ENCODE data around the gene CPXM2. TPM values are rescaled to one million over a fixed set of nuclear protein-coding genes. Genes with fewer than 3 reads are reported as not detected.

CPXM2 gene
- total RNA-seq, 1 donor from 2014 or later, result 4.9 TPM

DNA sequence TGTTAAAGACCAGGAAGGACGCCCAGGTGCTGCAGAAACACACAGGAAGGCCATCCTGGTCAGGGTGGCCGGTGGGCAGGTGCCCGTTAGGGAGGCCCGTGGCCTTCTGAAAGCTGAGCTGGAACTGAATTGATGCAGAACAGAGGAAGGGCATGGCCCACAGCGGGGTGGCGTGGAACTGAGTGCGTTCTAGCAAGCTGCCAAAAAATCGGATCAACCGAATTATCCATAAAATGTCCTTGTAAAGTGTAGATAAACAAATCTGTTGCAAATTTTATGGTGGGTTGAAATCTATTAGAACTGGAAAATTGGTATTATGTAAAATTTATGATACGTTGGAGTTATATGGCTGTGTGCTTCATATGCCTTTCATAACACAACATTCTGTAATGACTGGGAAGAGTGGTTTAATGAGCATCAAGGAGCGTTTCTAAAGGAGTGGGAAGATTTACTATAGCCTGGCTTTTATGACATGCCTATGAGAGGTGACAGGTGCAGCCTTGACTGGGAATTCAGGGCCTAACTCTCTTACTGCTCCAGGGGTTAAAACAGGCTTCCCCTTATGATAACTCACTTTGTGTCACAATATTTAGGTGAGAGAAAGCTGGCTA is 117.4 kb downstream of the CPXM2 start:
- no peak for DNase-seq (ENCODE audit: low read depth, low spot score)

DNA sequence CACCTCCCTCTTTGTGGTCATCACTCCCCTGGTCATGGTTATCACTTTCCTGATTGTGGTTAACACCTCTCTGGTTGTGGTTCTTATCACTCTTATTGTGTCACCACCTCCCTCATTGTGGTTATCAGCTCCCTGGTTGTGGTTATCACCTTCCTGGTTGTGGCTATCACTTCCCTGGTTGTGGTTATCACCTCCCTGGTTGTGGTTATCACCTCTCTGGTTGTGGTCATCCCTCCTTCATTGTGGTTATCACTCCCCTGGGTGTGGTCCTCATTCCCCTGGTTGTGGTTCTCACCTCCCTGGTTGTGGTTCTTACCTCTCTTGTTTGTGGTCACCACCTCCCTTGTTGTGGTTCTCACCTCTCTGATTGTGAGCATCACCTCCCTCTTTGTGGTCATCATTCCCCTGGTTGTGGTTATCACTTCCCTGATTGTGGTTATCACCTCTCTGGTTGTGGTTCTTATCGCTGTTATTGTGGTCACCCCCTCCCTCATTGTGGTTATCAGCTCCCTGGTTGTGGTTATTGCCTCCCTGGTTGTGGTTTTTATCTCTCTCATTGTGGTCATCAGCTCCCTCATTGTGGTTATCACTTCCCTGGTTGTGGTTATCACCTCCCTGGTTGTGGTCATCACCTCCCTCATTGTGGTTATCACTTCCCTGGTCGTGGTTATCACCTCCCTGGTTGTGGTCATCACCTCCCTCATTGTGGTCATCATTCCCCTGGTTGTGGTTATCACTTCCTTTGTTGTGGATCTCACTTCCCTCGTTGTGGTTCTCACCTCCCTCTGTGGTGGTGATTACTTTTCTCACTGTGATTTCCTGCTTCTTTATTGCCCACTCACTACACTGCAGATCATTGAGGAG is 118.7 kb downstream of the CPXM2 start:
- no peak for DNase-seq (ENCODE audit: low read depth, low spot score)

DNA sequence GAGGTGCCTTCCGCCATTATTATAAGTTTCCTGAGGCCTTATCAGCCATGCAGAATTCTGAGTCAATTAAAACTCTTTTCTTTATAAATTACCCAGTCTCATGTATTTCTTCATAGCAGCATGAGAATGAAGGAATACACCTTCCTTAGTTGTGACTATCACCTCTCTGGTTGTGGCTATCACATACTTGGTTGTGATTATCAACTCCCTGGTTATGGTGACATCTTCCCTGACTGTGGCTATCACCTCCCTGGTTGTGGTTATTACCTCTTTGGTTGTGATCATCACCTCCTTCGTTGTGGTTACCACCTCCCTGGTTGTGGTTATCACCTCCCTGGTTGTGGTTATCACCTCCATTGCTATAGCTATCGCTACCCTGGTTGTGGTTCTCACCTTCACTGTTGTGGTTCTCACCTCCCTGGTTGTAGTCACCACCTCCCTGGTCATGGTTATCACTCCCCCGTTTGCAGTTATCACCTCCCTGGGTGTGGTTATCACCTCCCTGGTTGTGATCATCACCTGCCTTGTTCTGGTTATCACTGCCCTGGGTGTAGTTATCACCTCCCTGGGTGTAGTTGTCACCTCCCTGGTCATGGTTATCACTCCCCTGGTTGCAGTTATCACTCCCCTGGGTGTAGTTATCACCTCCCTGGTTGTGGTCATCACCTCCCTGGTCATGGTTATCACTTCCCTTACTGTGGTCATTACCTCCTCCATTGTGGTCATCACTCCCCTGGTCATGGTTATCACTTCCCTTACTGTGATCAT is 119.5 kb downstream of the CPXM2 start:
- DNase-seq (ENCODE audit: low read depth, low spot score), result no peak

DNA sequence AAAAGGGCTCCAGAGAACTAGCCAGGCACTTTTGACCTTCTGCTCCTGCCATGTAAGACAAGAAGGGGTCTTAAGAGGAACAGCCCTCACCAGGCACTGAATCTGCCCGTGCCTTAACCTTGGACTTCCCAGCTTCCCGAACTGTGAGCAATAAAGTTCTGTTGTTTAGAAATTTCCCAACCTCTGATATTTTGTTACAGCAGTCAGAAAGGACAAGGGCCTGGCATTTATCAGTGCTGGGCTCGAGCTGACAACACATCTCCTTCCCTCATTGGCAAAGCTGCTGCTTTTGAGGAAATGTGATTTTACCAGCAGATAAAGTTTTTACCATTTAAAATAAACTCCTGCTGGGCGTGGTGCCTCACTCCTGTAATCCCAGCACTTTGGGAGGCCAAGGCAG is 122.0 kb downstream of the CPXM2 start:
- DNase-seq (ENCODE audit: low read depth, low spot score), result no peak

DNA sequence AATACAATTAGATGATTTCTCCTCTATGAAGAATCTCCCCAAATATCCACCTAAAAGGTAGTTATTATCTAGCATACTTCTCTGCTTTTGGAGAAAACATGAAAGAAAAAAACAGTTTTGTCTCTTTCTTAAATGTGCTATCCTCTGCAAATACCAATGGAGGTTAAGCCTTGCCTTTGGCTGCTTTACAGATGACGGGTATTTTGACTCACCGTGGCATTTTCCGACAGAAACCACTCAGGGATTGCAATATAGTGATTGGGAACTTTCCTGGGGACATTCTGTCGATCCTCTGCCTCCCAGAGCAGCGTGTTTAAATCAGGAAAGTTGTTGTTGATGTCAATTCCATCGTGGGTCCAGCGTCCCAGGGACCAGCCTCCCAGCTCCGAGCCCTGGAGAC is 124.8 kb downstream of the CPXM2 start:
- DNase-seq (ENCODE audit: low read depth, low spot score), result no peak

DNA sequence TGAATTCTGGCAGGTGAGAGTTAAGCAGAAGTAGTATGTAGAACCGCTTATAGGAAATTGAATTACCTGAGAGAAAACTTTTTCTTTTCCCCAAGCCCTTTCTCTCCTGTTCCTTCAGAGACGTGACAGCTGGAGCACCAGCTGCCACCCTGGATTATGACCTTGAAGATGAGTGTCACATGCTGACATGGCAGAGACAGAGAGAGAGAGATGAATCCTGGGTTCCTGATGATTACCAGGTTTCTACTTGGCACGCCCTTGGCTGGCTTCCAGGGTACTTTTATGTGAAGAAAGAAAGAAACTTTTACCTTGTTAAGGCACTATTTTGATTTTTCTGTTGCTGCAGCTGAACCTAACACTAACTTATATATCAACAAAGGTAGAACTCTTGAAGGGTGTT is 125.6 kb downstream of the CPXM2 start:
- DNase-seq (ENCODE audit: low read depth, low spot score), result no peak

DNA sequence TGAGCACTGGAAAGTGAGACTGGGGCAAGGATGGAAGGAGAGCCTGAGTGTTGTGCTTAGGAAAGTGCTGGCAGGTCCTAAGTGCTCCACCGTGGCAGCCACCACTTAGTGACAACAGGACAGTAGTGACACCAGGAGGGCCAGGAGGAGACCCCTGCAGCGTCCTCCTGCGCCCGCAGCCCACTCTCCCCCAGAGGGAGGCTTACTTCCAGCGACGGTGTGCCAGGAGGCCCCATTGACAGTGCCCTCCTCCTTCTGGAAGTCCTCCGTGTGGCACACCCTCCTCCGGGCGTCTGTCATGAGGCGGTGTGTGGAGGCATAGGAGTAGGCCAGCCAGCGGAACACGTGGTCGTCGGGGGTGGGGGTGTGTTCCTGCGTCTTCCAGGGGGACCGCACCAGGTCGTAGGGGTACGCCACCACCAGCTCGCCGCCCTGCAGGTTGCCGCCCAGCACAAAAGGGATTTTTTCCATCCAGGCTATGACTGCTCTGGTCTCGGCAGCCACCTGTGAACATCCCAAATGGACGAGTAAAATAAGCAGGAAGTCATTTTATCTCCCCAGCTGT is 129.9 kb downstream of the CPXM2 start:
- no peak for DNase-seq (ENCODE audit: low read depth, low spot score)

DNA sequence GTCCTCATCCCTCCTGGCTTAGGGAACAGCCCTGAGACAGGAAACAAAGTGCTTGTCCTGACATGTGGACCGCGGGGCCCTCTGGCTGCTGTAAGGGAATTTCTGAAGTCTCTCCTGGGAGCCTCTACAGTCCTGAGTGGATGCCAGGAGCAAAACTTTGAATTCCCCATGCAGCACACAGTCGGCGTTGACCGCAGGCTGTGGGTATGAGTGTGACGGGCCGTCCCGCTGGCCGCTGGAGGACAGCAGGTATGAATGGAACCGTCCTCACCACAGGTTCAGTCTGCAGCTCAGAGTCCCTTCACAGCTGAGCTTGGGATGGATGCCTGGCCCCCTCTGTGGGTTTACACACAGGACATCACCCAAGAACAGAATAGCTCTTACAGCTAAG is 130.6 kb downstream of the CPXM2 start:
- no peak for DNase-seq (ENCODE audit: low read depth, low spot score)

DNA sequence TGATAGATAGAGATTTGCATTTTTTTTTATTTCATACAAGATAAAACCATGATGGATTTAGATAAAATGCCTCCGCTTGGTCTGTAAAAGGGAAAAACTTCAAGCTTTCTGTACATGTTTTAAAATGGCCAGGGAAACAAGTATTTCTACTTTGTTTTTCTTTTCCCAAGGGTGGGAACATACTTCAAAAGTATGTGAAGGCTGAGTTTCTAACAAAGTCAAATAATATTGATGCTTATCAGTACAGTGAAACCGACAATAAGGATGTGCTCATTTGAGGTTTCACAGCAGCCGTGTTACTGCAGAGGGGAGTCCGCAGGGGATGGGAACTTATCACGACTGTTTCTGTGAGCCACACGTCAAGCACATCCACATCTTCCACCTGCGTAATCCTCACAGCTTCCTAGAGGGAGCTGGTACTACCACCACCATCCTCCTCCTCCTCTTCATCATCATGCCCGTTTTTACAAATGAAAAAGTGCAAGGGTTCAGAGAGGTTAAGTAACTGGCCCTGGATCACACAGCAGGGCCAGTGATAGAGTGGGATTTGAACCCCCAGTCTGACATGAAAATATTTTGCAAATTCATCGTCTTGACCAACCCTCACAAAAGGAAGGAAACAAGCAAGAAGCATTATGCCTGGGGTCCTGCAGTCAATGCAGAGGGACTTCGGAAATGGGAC is 131.1 kb downstream of the CPXM2 start:
- DNase-seq (ENCODE audit: low read depth, low spot score), result no peak

DNA sequence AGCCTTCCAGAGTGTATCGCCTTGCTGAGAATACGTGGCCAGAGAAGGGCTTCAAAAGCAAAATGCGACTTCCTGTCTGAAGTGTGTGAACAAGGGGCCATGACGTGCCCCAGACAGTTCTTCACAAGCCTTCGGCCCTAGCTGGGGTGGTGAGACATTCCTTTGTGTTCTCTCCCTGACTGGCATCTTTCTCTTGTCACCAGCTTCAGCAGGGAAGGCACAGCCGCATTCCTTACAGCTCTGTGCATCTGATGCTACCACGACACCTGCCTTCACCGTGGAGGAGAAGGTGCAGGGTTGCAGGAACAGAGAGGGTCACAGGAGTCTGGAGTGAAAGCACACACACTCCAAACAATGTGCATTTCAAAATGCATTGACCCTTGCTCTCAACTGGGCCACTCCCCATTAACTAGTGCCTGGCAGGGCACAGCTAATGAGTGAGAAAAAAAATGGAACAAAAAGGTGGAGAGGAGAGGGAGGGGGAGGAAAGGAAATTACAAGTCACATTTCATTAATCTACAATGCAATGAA is 132.0 kb downstream of the CPXM2 start:
- DNase-seq (ENCODE audit: low read depth, low spot score), result no peak

DNA sequence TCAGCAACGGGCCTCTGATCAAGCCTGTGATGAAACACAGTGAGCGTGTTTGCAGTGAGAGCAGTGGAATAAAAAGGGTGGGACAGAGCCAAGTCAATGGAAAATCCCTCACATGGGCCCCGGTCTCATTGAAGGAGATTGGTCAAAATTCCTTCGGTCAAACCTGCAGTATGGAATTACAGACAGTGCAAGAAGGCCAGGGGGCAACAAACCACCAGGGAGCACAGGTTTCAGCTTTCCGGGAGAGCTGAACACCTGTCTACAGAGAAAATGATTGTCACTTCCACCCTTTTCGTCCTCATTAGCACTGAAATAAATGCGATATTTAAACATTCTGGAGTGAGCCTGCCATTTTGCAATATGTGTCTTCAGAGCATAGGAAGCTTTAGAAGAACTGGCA is 132.6 kb downstream of the CPXM2 start:
- DNase-seq (ENCODE audit: low read depth, low spot score), result no peak

DNA sequence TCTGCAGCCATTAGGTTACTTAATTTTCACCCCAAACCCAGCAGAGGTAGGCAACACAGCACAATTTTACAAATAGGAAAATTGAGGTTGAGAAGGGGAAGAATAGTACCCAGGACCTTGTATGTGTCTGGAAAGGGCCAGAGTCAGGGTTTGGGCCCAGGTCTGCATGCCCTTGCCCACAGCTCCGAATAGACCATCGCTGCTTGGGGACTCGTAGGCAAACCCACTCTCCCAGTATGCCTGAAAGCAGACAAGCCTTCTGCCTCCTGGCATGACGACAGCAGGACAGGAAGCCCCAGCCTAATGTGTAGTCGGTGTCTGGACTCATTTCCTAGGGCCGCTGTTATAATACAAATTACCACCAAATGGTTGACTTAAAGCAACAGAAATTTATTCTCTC is 133.8 kb downstream of the CPXM2 start:
- DNase-seq (ENCODE audit: low read depth, low spot score), result no peak

DNA sequence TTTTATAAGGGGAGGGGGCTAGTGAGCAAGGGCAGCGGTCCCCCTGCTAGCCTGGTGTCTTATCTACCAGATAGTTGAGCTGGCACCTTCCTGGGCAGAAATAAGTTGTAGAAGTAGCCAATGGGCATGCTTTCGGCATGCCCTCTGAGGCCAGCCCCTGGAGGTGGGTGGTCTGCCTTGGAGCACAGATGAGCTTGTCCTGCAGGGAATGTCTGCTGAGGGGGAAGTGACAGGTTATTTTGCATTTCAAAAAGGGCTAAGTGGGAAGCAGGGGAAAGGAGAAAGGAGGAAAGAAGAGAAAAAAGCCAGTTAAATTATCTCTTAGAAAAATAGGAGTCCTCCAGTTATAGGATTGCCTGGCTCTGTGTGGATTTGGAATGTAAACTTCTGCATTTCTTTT is 136.5 kb downstream of the CPXM2 start:
- DNase-seq (ENCODE audit: low read depth, low spot score), result no peak

DNA sequence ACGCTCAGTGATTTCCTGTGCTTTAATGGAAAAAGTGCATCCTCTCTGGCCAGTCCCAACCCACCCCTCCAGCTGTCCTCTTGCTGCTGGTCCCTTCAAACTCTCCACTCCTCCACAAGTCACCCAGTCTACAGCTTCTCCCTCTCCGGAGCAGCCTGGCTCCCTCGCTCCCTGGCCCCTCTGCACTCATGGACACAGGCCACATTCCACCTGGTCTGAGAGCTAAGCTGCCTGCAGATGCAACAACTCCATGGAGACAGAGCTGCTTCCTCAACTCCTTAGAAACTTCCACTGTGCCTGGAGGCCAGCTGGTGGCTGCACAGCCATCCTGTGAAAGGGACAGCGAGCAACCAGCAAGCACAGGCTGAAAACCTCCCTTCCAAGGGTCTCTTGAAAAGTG is 137.5 kb downstream of the CPXM2 start:
- DNase-seq (ENCODE audit: low read depth, low spot score), result no peak

DNA sequence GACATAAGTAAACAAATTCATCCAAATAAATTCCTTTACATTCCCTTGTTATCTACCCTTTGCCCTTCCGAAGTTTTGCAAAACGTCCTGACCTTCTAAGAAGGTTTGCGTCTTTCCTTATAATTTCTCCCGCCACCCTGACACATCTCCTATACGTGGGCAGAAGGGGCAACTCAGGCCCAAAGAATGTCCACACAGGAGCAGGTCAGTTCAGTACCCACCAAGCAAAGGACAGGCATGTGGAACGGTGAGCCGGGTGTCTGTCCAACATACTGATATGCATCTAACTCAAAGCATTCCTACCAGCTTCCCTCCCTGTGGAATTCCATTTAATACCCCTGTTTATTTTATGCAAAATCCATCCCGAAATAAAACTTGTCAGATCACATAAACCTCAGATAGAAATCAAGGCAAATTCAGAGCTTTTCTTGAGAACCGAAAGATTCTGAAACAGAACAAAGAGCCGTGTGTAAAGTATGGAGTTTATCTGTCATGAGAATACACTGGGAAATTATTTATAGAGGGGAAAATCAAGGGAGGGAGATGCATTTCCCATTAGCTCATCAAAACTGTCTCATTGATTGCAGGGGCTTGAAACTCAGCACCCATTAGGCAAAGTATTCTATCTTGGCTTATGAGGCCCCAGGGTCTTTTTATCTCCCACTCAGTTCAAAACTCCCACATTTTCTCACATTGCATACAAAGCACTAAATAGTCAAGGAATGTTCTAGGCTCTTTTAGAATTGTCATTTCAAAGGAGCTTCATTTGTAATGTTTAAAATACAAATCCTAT is 140.1 kb downstream of the CPXM2 start:
- DNase-seq (ENCODE audit: low read depth, low spot score), result no peak

DNA sequence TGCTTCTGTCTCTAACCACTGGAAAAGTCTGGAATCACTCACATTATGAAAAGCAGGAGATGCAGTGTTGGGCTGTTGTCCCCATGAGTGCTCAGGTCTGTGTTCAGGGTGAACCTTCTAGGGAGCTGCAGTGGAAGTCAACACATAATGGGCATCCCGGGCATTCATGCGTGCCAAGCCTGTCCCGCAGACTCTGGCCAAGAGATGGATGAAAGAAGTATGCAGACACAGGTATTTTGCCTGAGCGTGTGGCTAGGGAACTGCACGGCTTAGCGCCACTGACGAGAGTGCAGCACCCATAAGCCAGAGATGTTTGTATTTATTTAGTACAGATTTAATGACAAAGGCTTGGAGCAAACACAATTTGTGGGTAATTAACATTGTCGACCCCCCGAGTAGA is 140.7 kb downstream of the CPXM2 start:
- DNase-seq (ENCODE audit: low read depth, low spot score), result no peak

DNA sequence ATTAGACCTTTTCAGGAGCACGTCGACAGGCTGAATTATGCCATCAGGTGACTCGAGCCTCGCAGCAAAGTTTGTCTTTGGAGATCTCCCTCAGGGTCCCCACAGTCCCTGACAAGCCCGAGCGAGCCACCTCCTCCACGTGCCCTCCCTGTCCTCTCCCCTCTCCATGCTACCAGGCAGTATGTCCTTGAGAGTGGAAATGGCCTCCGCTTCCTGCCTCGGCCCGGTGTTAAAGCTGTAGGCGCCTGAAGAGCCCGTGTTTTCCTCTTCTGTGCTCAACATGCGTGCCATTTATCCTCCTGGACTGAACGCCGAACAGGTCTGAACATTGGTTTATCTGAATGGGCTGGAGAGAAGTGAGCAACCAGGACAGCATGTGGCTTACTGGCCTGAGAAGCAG is 142.9 kb downstream of the CPXM2 start:
- DNase-seq (ENCODE audit: low read depth, low spot score), result no peak

DNA sequence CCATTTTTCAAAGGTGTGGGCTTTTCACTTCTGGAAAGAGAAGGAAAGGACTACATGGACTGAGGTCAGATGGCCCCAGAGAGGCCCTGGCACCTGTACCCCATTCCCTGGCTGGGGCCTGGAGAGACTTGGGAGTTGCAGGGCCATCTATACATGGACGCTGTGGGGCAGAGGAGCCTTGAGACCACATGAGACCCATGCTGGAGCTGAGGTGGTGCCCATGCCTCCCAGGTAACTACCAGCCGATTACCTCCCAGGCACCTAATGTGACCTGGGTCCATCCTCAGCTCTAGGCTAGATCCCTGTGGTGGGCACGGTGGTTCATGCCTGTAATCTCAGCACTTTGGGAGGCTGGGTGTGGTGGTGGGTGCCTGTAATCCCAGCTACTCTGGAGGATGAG is 144.2 kb downstream of the CPXM2 start:
- DNase-seq (ENCODE audit: low read depth, low spot score), result no peak

DNA sequence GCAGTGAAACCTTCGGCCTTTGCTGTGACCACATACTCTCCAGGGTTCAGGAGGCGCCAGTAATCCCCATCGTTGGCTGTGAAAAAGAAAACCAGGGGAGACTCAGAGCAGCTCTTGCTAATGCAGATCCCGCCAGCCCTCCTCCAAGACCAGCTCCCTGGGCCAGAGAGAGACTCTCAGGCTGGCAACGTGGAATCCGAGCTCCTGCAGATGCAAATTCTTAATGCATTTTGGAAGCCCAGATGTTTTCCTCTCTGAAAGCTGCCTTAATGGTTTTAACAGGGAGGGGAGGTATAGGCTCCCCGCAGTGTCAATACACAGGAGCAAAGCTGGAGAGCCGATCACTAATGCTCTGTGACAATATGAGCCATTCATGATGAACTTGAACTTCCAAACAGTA is 144.7 kb downstream of the CPXM2 start:
- DNase-seq (ENCODE audit: low read depth, low spot score), result no peak

DNA sequence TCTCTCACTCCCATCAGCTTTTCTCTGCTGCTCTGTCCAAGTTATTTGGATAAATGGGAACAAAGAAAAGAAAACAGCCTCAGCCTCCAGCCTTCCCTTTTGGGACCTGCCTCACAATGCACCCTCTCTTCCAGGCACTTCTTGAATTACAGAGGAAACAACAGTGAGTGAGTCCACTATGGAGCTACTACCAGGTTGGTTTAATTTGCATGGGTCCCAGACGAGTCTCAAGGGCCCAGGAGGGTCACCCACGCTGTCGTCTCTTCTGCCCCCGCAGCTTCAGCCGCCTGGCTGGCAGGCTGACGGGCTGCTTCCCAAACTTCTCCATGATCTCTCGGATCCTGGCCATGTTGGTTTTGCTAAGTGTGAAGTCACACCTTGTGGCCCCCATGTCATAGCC is 145.1 kb downstream of the CPXM2 start:
- no peak for DNase-seq (ENCODE audit: low read depth, low spot score)

DNA sequence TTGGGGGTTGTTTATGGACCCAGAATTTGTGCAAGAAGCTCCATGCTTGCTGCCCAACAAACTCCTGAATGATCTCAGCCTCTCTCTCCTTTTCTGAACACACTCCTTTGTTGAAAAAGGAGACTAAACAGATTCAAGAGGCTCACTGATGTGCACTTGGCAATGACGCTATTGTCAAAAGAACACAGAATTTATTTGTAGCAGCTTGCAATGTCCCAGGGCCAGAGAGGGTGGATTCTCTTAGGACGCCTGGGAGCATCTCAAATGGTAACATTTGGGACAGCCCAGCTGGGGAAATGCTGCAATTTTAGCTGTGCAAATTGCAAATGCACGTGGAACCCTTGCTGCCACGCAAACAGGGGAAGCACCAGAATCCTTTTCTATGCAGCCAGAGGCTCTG is 145.5 kb downstream of the CPXM2 start:
- no peak for DNase-seq (ENCODE audit: low read depth, low spot score)
